NCI-H1436 treated with DMSO at 0.1 percent for 48 hours (cell line): ENCODE data around the gene EXT2.

Experiments used
- DNase-seq: peaks from one replicate; lab custom pipeline; 2025; lab: John Stamatoyannopoulos, UW

Gene EXT2

GRCh38 chr11:44203270-44204043 lies 108.0 kb downstream of the EXT2 start:
- DNase-seq, result no peak

- no peak for DNase-seq
These were observed 109.9 kb downstream of the EXT2 start for GRCh38 chr11:44205352-44205751.

- DNase-seq, result no peak
These were observed 110.4 kb downstream of the EXT2 start for GRCh38 chr11:44205836-44206235.

GRCh38 chr11:44207292-44207691 lies 111.8 kb downstream of the EXT2 start:
- no peak for DNase-seq

GRCh38 chr11:44208976-44209603 lies 113.6 kb downstream of the EXT2 start:
- no peak for DNase-seq

- DNase-seq, result no peak
These were observed 116.7 kb downstream of the EXT2 start for GRCh38 chr11:44212128-44212527.

GRCh38 chr11:44213148-44213547 lies 117.7 kb downstream of the EXT2 start:
- no peak for DNase-seq

- DNase-seq, result no peak
These were observed 122.0 kb downstream of the EXT2 start for GRCh38 chr11:44217432-44217831.

GRCh38 chr11:44219830-44220796 lies 124.6 kb downstream of the EXT2 start:
- DNase-seq, result no peak

- no peak for DNase-seq
These were observed 126.0 kb downstream of the EXT2 start for GRCh38 chr11:44221456-44221855.

GRCh38 chr11:44221992-44222391 lies 126.5 kb downstream of the EXT2 start:
- DNase-seq, result no peak

GRCh38 chr11:44223238-44223637 lies 127.8 kb downstream of the EXT2 start:
- DNase-seq, result no peak

GRCh38 chr11:44224867-44225501 lies 129.5 kb downstream of the EXT2 start:
- DNase-seq, result no peak

- no peak for DNase-seq
These were observed 131.0 kb downstream of the EXT2 start for GRCh38 chr11:44226490-44226889.

GRCh38 chr11:44226945-44227344 lies 131.5 kb downstream of the EXT2 start:
- DNase-seq, result no peak

GRCh38 chr11:44228379-44228778 lies 132.9 kb downstream of the EXT2 start:
- DNase-seq, result no peak

GRCh38 chr11:44229098-44229497 lies 133.6 kb downstream of the EXT2 start:
- DNase-seq, result no peak

- no peak for DNase-seq
These were observed 134.1 kb downstream of the EXT2 start for GRCh38 chr11:44229624-44230023.

- no peak for DNase-seq
These were observed 140.3 kb downstream of the EXT2 start for GRCh38 chr11:44235765-44236201.

GRCh38 chr11:44236296-44236695 lies 140.8 kb downstream of the EXT2 start:
- no peak for DNase-seq

- no peak for DNase-seq
These were observed 141.7 kb downstream of the EXT2 start for GRCh38 chr11:44237156-44237555.

- no peak for DNase-seq
These were observed 146.4 kb downstream of the EXT2 start for GRCh38 chr11:44241851-44242250.
